CD4-positive, alpha-beta T cell treated with Interleukin-21 for 1 hour (primary cell): ENCODE measurements around the gene TMEM144.
"Not testable (repeated sequence)": the region's sequence is repeated elsewhere in the genome, so short reads cannot be mapped to it uniquely, and the experiment has no call there.

Experiments
- DNase-seq: peaks from one replicate; pipeline ENCODE4 v3.0.0-alpha.2; 2020

TMEM144 gene

GRCh38 chr4:158192439-158193158 lies 17.7 kb upstream of the TMEM144 start:
- no peak for DNase-seq

DNA sequence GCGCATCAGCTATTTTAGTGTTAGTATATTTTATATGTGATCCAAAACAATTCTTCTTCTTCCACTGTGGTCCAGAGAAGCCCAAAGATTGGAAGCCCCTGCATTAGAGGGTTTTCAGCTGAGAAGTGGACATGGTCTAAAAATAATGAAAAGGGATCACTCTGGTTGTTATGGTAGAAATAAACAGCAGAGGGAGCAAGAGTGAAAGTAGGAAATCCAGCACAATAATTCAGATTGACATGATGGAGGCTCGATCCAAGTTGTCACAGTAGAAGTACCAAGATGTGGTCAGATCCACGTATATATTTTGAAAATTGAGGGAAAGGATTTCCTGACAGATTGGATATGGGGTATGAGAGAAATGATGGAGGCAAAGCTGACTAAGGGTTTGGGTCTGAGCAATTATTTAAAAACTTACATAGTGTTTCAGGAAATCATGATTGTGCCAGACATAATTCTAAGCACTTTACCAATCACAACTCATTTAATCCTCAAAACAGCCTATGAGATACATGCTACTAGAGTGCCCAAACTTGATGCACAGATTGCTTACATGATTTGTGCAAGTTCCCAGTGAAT lies 17.0 kb upstream of the TMEM144 start:
- DNase-seq, result peak; percentile 7

GRCh38 chr4:158195297-158195696 lies 15.0 kb upstream of the TMEM144 start:
- no peak for DNase-seq

DNA sequence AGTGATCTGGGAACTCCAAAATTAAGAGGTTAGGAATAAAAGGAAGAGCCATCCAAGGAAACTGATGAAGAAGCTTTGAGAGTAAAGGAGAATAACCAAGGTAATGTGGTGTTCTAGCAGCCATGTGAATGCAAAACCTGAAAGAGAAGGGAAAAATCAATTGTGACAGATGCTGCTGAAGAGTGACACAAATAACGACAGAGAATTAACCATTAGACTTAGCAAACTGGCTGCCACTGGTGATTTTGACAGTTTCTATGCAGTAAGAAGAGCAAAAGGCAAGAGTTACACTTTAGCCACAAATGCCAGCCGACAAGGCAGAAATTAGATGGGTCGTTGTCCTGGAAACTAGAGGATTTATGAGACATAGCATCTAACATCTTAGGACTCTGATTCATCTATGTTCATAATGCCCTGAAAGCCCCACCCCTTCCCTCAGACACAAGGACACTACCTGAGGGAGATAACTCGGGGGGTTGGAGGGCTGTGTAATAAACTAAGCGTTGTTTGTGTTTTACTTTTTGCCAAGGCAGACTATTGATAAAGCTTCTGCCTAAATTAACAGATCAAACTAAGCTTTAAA lies 13.0 kb upstream of the TMEM144 start:
- no peak for DNase-seq

GRCh38 chr4:158200214-158200613 lies 10.1 kb upstream of the TMEM144 start:
- no peak for DNase-seq

- DNase-seq, result no peak
Measured at GRCh38 chr4:158201322-158201721, 9.0 kb upstream of the TMEM144 start.

- no peak for DNase-seq
Measured at GRCh38 chr4:158201876-158202275, 8.4 kb upstream of the TMEM144 start.

- DNase-seq, result no peak
Measured at GRCh38 chr4:158202481-158202880, 7.8 kb upstream of the TMEM144 start.

DNA sequence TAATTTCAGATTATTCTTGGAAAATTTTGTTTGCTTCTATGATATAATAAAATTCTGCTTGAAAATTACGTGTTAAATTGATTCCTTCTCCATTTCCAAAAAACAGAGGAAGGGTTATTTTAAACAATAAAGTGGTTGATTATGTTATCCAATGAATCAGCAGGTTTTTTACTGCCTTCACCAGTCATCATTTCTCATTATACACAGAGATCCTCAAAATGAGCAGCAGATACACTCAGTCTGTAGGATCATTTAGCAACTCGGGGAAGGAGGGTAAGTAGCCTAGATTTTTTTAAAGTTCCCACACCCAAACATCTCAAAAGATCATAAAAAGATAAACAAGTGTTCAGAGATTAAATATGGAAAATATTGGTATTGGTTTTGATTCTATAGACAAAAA lies 6.8 kb upstream of the TMEM144 start:
- no peak for DNase-seq

- DNase-seq, result no peak
Measured at GRCh38 chr4:158203929-158204328, 6.4 kb upstream of the TMEM144 start.

GRCh38 chr4:158208963-158209640 lies 1.2 kb upstream of the TMEM144 start:
- peak; percentile 9 for DNase-seq

DNA sequence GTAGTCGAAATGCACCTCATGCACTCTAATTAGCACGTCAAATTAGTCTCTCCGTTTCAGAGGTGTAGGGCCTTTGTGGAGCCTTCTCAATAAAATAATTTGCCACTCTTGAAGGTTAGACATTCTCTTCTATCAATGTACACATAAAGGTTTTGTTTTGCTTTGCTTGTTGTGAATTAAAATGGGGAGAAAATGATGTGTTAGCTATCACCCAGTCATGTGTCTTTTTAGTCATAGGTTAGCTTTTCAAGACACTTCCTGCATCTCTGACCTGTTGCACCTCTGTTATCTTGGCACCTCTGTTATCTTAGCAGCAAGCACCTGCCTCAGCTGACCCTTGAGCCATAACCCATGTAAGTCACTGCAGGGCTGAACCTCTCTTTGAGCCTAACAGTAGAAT lies 936 bp downstream of the TMEM144 start:
- no peak for DNase-seq

DNA sequence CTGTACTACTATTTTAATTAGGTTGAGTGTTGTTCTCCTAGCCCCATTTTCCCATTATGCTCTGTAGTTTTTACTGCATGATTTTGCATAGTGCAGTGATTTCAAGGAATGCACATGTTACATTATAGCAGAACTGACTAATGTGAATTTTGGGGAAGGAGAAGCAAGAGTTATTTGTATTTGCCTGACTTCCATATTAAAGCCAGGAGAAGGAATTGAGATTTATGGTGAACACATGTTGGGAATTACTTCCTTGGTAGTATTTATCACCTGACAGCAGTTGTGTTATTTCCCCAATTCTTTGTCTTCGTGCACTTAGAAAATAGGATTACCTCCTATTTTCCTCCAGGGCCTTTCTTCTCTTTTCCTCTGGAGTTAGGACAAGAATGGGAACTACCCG lies 3.2 kb downstream of the TMEM144 start:
- DNase-seq, result no peak

DNA sequence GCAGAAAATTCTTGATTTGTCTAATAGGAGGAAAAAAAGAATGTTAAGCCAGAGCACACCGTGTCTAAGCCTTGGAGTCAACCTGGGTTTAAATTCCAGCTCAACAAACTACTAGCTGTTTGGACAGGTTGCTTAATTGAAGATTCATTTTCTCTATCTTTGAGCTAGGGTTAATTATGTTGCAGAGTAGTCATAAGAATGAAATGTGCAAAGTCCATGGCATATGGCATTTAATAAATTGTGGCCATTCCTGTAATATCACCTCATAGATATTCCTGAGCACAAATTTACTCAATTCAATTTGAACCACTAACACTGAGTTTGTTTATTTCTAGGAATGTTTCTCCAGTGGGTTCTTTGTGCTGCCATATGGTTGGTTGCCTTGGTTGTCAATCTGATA lies 4.6 kb downstream of the TMEM144 start:
- DNase-seq, result no peak

- no peak for DNase-seq
Measured at GRCh38 chr4:158217763-158218162, 7.5 kb downstream of the TMEM144 start.

- DNase-seq, result no peak
Measured at GRCh38 chr4:158219623-158220022, 9.3 kb downstream of the TMEM144 start.

DNA sequence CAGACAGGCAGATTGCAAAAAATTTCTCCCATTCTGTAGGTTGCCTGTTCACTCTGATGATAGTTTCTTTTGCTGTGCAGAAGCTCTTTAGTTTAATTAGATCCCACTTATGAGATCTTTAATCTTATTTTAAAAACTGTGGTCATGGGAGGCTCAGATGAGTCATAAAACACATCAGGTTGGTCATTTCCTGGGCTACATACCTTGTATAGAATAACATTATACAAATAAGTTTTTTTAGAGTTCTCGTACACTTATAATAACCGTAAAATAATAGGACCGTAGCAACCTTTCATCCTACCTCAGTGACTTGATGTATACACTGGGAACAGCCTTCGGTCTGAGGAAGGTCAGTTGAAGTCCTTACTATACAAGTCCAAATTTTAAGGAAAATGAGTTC lies 14.0 kb downstream of the TMEM144 start:
- DNase-seq, result not testable (repeated sequence)

DNA sequence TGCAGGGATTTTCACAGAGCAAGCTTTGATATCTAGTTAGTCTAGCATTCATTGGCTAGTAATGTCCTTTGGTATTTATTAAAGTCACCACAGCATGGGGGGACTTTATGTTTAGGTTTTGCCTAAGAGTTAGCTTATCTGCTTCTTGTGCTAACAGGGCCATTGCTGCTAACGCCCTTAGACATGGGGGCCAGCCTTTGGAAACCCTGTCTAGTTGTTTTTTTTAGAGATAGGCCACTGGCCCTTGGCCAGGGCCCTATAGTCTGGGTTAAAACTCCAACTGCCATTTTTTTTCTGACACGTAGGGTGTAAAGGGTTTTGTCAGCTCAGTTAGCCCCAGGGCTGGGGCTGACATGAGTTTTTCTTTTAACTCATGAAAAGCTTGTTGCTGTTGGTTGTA lies 14.7 kb downstream of the TMEM144 start:
- DNase-seq, result not testable (repeated sequence)

GRCh38 chr4:158227880-158228279 lies 17.6 kb downstream of the TMEM144 start:
- not testable (repeated sequence) for DNase-seq

DNA sequence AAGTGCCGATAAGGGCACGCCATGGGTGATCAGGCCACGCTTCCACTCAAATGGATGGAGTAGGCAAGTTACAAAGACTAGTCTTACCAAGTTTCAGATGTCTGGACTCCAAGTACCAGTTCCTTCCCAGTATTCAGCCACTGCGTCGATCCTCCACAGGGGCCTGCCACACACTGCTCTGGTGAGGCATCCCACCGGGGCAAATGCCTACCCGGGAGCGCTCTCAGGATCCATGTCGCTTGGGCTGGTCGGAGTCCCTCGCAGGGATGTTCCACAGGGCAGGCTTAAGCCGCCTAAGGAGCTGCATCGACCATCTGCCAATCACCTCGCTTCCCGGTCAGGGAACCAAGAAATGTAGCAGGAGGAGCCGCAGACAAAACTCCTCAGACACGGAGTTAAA lies 18.1 kb downstream of the TMEM144 start:
- not testable (repeated sequence) for DNase-seq

GRCh38 chr4:158229768-158230167 lies 19.5 kb downstream of the TMEM144 start:
- DNase-seq, result no peak

DNA sequence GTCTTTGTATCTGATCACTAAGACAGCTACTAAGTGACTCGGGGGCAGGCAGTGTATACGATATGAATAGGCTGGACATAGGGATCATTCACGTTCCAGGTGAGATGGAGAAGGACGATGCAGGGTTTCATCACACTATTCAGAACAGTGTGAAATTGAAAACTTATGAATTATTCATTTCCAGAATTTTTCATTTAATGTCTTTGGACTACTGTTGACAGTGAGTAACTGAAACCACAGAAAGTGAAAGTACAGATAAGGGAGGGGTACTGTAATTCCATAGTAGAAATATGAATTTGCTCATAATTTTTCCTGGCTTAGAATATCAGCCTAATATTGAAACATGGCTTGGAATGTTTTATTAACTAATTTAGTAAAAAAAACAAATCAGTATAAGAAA lies 24.4 kb downstream of the TMEM144 start:
- no peak for DNase-seq

- no peak for DNase-seq
Measured at GRCh38 chr4:158236304-158237030, 26.2 kb downstream of the TMEM144 start.
